ENCODE data around the gene DOCK3.

GRCh38 chr3:51044982-51045381 is 370.3 kb downstream of the DOCK3 start:
- no peak for TF ChIP-seq POLR2AphosphoS5 (IDR thresholded peaks at IDR 0.05; ENCODE audit: low read depth, low read length)
- no peak for TF ChIP-seq POLR2A (IDR thresholded peaks at IDR 0.05; ENCODE audit: low read depth, low read length)

Data from GM12891 (cell line).